OCI-LY3 (cell line): ENCODE results near the gene AASDH.

Source experiments
- H2AFZ ChIP-seq: fragments of 200-600, 300-600 bp; shearing (Covaris generic); 2 replicates; pipeline ENCODE4 v1.6.0; 2014; ENCODE audit warnings: antibody characterized with exemption, low read depth, low read length
- H3K27ac ChIP-seq: fragments of 200-600, 300-600 bp; sonication (generic); 2 replicates; pipeline ENCODE4 v1.5.1; 2014; ENCODE audit warnings: mild to moderate bottlenecking, low read length, moderate library complexity, mixed read lengths
- H3K27me3 ChIP-seq: fragments of 200-600, 300-600 bp; sonication (generic); 2 replicates; pipeline ENCODE4 v1.6.1; 2014; ENCODE audit warnings: low read depth, low read length, mixed read lengths
- H3K36me3 ChIP-seq: fragments of 200-600, 300-600 bp; sonication (generic); replicated peaks from 2 replicates; pipeline ENCODE3; 2014; ENCODE audit warnings: low read depth, low read length, mixed read lengths
- H3K4me1 ChIP-seq: fragments of 300-600, 200-600 bp; sonication (generic); 2 replicates; pipeline ENCODE4 v1.6.1; 2014; ENCODE audit warnings: low read length, mixed read lengths
- H3K4me2 ChIP-seq: fragments of 200-600, 300-600 bp; sonication (generic); 2 replicates; pipeline ENCODE4 v1.6.1; 2014; ENCODE audit warnings: low read length, mixed read lengths
- H3K4me3 ChIP-seq: fragments of 300-600, 200-600 bp; sonication (generic); 2 replicates; pipeline ENCODE4 v1.5.1; 2014; ENCODE audit warnings: antibody characterized with exemption, mild to moderate bottlenecking, low read length, moderate library complexity
- H3K79me2 ChIP-seq: fragments of 300-600, 200-600 bp; shearing (Covaris generic); 2 replicates; pipeline ENCODE4 v1.6.1; 2014; ENCODE audit warnings: mild to moderate bottlenecking, low read length, mixed read lengths
- H3K9ac ChIP-seq: fragments of 300-600, 200-600 bp; shearing (Covaris generic); 2 replicates; pipeline ENCODE4 v1.6.0; 2014; ENCODE audit warnings: mild to moderate bottlenecking, low read length, moderate library complexity
- H3K9me3 ChIP-seq: fragments of 200-600, 300-600 bp; shearing (Covaris generic); 2 replicates; pipeline ENCODE4 v1.6.1; 2014; ENCODE audit warnings: low read length, mixed read lengths; ENCODE audit not compliant: insufficient read depth
- H4K20me1 ChIP-seq: fragments of 200-600, 300-600 bp; sonication (generic); 2 replicates; pipeline ENCODE4 v1.6.1; 2016; ENCODE audit warnings: low read length, mixed read lengths; ENCODE audit not compliant: insufficient read depth
- CTCF ChIP-seq: fragments of 200-600, 300-600 bp; sonication (generic); IDR thresholded peaks from 2 replicates; pipeline ENCODE4 v1.5.1; 2014; ENCODE audit warnings: antibody characterized with exemption, low read length, low read depth
- EZH2phosphoT487 ChIP-seq: fragments of 200-600 bp; shearing (Covaris generic); IDR thresholded peaks from 2 replicates; pipeline ENCODE4 v1.6.1; 2018; ENCODE audit warnings: antibody characterized with exemption, mixed run types, low read depth

AASDH gene

GRCh38 chr4:56298236-56298635 is 89.1 kb downstream of the AASDH start:
- Histone ChIP-seq H3K36me3 (no peaks in the 10 kb centered on the region), H3K27ac (no peak overlapping the region), H4K20me1 (no peaks in the 10 kb centered on the region), H3K4me1 (peaks cover 6% of the 10 kb centered on the region), H3K4me3 (no peak overlapping the region), H3K27me3 (no peaks in the 10 kb centered on the region), H3K4me2 (no peak overlapping the region), H3K9ac (no peak overlapping the region), H2AFZ (no peak overlapping the region), H3K79me2 (no peaks in the 10 kb centered on the region), H3K9me3 (no peaks in the 10 kb centered on the region)
- TF ChIP-seq CTCF (no peak), EZH2phosphoT487 (no peak)

DNA sequence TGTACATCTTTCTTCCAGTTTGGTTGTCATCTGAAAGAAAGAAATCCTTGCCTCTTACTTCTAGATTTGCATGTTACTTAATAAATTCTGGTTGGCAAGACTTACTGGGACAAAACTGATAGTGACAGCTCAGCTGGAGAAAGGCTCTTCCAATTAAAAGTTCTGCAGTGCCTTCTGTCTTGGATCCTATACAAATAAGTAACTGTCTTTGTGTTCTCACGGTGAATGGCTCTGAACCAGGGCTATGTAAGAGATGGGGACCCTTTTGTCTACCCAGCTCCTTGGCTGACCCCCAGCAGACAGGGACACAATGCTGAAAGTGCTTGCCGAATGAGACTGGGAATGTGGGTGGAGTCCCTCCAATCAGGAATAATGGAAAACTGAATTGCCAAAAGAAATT is 89.5 kb downstream of the AASDH start:
- Histone ChIP-seq H3K27me3 (no peaks in the 10 kb centered on the region), H3K4me1 (peaks cover 6% of the 10 kb centered on the region), H2AFZ (no peak overlapping the region), H4K20me1 (no peaks in the 10 kb centered on the region), H3K9me3 (no peaks in the 10 kb centered on the region), H3K79me2 (no peaks in the 10 kb centered on the region), H3K9ac (no peak overlapping the region), H3K4me3 (no peak overlapping the region), H3K36me3 (no peaks in the 10 kb centered on the region), H3K27ac (no peak overlapping the region), H3K4me2 (no peak overlapping the region)
- TF ChIP-seq CTCF = no peak
- TF ChIP-seq EZH2phosphoT487 = no peak

- TF ChIP-seq EZH2phosphoT487 (no peak), CTCF (no peak)
- Histone ChIP-seq H3K36me3 (no peaks in the 10 kb centered on the region), H3K79me2 (no peaks in the 10 kb centered on the region), H3K9ac (no peak overlapping the region), H3K27me3 (no peaks in the 10 kb centered on the region), H3K9me3 (no peaks in the 10 kb centered on the region), H3K4me2 (no peak overlapping the region), H3K27ac (no peak overlapping the region), H4K20me1 (no peaks in the 10 kb centered on the region), H2AFZ (no peak overlapping the region), H3K4me3 (no peak overlapping the region), H3K4me1 (peaks cover 6% of the 10 kb centered on the region)
These were observed 90.8 kb downstream of the AASDH start for GRCh38 chr4:56296526-56296925.

- TF ChIP-seq CTCF (no peak), EZH2phosphoT487 (no peak)
- Histone ChIP-seq H3K79me2 (no peaks in the 10 kb centered on the region), H3K36me3 (no peaks in the 10 kb centered on the region), H4K20me1 (no peaks in the 10 kb centered on the region), H3K4me3 (no peak overlapping the region), H3K4me1 (no peaks in the 10 kb centered on the region), H3K9ac (no peak overlapping the region), H3K27me3 (no peaks in the 10 kb centered on the region), H3K27ac (no peak overlapping the region), H3K4me2 (no peak overlapping the region), H2AFZ (no peak overlapping the region), H3K9me3 (no peaks in the 10 kb centered on the region)
These were observed 94.2 kb downstream of the AASDH start for GRCh38 chr4:56293121-56293520.
